ENCODE measurements around the gene TBL1X. TPM values are rescaled to one million over a fixed set of nuclear protein-coding genes. Genes with fewer than 3 reads are reported as not detected.

Gene TBL1X
- total and polyA plus RNA-seq, 2 of the 8 experiments (the other 6 are each of a cell fraction or from before 2014, with no cell fraction given), result 13.3 to 25.6 TPM

DNA sequence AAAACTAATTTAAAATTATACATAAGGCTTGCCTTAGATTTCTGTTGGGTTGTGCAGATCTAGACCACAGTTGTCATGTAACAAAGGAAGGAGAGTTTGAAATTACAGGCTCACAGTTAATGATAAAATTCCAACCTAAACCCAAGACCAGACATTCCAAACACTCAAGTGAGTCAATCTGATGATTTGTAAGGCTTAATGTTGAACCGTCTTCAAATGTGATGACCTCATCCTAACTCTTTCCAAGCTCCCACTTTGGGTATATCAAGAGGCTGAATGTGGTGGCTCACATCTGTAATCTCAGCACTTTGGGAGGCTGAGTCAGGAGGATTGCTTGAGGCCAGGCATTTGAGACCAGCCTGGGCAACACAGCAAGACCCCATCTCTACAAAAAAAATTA is 149.2 kb downstream of the TBL1X start (continued):
- TF ChIP-seq, protein P1, sequence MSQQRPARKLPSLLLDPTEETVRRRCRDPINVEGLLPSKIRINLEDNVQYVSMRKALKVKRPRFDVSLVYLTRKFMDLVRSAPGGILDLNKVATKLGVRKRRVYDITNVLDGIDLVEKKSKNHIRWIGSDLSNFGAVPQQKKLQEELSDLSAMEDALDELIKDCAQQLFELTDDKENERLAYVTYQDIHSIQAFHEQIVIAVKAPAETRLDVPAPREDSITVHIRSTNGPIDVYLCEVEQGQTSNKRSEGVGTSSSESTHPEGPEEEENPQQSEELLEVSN (IDR thresholded peaks at IDR 0.05), result no peak
- TF ChIP-seq CTBP2 (IDR thresholded peaks at IDR 0.05; ENCODE audit: borderline replicate concordance, insufficient read depth, insufficient read length, low read length) (no peak), KDM5A (IDR thresholded peaks at IDR 0.05; ENCODE audit: low read length) (no peak), ZNF274 (IDR thresholded peaks at IDR 0.05; ENCODE audit: borderline replicate concordance, extremely low read depth, low read length) (no peak), RFX5 (IDR thresholded peaks at IDR 0.05; ENCODE audit: borderline replicate concordance, low read depth, low read length) (no peak)

All from H1 (cell line).